ENCODE measurements around the gene ELP1.

DNA sequence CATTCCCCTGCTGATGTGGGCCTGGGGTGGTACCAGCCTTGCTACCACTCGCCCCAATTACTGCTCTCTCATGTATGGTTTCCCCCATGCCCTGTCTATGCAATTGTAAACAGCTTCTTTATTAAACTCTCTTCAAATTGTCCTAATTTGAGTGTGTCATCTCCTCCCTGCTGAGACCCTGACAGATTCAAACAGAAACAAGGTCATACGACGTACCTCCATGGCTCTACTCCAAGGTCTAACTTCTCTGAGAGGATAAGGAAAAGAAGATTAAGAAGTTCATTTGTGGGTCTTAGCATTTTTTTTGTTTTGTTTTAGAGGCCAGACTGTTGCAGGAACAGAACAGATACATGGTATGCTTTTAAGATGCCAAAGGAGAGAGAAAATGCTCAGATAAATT is 38.3 kb upstream of the ELP1 start:
- TF ChIP-seq EZH2phosphoT487 (IDR thresholded peaks at IDR 0.05; ENCODE audit: low read depth) = no peak
- TF ChIP-seq, protein P1, sequence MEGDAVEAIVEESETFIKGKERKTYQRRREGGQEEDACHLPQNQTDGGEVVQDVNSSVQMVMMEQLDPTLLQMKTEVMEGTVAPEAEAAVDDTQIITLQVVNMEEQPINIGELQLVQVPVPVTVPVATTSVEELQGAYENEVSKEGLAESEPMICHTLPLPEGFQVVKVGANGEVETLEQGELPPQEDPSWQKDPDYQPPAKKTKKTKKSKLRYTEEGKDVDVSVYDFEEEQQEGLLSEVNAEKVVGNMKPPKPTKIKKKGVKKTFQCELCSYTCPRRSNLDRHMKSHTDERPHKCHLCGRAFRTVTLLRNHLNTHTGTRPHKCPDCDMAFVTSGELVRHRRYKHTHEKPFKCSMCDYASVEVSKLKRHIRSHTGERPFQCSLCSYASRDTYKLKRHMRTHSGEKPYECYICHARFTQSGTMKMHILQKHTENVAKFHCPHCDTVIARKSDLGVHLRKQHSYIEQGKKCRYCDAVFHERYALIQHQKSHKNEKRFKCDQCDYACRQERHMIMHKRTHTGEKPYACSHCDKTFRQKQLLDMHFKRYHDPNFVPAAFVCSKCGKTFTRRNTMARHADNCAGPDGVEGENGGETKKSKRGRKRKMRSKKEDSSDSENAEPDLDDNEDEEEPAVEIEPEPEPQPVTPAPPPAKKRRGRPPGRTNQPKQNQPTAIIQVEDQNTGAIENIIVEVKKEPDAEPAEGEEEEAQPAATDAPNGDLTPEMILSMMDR (IDR thresholded peaks at IDR 0.05; ENCODE audit: low read depth, low read length) = no peak

Data from OCI-LY3 (cell line).